LNCAP (cell line): ENCODE measurements around the gene LYPD8.

Experiments used
- CTCF ChIP-seq: fragments of 450-650 bp; IDR thresholded peaks from 2 replicates; pipeline ENCODE4 v1.5.1; 2017; ENCODE audit warnings: mild to moderate bottlenecking

Gene LYPD8

GRCh38 chr1:248778906-248779305 is 23.3 kb upstream of the LYPD8 start:
- no peak for TF ChIP-seq CTCF

DNA sequence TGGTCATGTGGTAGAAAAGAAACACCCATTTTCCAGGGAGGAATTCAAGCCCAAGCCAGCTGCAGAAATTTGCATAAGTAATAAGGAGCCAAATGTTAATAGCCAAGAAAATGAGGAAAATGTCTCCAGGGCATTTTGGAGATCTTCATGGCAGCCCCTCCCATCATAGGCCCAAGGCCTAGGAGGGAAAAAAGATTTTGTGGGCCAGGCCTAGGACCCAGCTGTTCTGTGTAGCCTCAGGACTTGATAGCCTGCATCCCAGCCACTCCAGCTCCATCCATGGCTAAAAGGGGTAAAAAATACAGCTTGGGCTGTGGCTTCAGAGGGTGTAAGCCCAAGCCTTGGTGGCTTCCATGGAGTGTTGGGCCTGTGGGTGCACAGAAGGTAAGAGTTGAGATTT is 21.4 kb upstream of the LYPD8 start:
- TF ChIP-seq CTCF = no peak

GRCh38 chr1:248775441-248775840 is 19.9 kb upstream of the LYPD8 start:
- TF ChIP-seq CTCF = no peak

DNA sequence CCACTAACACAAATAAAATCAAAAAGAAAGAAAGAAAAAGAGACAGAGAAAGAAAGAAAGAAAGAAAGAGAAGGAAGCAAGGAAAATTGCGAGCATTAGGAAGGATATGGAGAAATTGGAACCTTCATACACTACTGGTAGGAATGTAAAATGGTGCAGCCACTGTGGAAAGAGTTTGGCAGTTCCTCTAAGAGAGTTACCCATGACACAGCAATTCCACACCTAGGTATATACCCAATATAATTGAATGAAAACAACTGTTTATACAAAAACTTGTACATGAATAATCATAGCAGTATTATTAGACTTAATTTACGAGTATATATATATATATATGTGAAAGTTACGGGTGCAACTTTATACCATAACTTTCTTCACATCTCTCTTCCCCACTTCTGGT is 4.1 kb upstream of the LYPD8 start:
- TF ChIP-seq CTCF = no peak

GRCh38 chr1:248758352-248758751 is 2.8 kb upstream of the LYPD8 start:
- no peak for TF ChIP-seq CTCF

- no peak for TF ChIP-seq CTCF
These were observed 2.2 kb upstream of the LYPD8 start for GRCh38 chr1:248757784-248758195.

DNA sequence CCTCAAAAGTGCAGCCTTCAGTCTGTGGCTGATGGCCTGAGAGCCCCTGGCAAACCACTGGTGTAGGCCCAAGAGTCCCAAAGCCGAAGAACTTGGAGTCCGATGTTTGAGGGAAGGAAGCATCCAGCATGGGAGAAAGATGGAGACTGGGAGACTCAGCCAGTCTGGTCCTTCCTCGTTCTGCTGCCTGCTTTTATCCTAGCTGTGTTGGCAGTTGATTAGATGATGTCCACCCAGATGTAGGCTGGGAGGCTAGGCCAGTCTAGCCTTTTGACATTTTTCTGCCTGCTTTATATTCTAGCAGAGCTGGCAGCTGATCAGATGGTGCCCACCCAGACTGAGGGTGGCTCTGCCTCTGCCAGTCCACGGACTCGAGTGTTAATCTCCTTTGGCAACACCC is 1.1 kb upstream of the LYPD8 start:
- TF ChIP-seq CTCF = no peak

DNA sequence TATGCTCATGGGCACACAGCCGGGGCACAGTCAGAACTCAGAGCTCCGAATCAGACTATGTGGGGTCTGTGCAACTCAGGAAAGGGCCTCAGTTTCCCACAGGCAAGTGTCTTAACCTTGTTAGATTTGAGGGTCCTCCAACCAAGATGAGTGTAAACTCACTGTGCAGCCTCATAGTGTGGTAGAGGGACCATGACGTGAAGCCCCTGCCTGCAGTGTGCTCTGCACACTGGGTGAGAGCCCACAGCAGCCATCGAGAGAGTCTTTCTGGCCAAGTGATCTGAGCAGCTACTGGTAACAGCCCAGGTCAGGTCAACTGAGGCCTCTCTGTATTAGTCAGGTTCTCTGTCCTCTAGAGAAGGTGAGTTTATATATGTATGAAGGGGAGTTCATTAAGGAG is 592 bp upstream of the LYPD8 start:
- no peak for TF ChIP-seq CTCF
